IPS-15b (cell line): ENCODE data around the gene FBXO33.

Source experiments
- H3K27me3 ChIP-seq: one replicate; pipeline ENCODE4 v1.6.1; 2013; ENCODE audit warnings: low read length; ENCODE audit not compliant: control insufficient read depth, insufficient read depth
- H3K36me3 ChIP-seq: one replicate; pipeline ENCODE4 v1.6.1; 2013; ENCODE audit warnings: low read length; ENCODE audit not compliant: control insufficient read depth, insufficient read depth
- H3K4me1 ChIP-seq: one replicate; pipeline ENCODE4 v1.6.1; 2013; ENCODE audit warnings: mild to moderate bottlenecking, low read length; ENCODE audit not compliant: control insufficient read depth, insufficient read depth
- H3K4me3 ChIP-seq: one replicate; pipeline ENCODE4 v1.5.1; 2013; ENCODE audit warnings: low read depth, low read length
- H3K9ac ChIP-seq: one replicate; pipeline ENCODE4 v1.6.1; 2013; ENCODE audit warnings: low read depth, mild to moderate bottlenecking, low read length
- H3K9me3 ChIP-seq: one replicate; pipeline ENCODE4 v1.6.1; 2013; ENCODE audit warnings: mild to moderate bottlenecking, low read length; ENCODE audit not compliant: control insufficient read depth, insufficient read depth

The FBXO33 gene

DNA sequence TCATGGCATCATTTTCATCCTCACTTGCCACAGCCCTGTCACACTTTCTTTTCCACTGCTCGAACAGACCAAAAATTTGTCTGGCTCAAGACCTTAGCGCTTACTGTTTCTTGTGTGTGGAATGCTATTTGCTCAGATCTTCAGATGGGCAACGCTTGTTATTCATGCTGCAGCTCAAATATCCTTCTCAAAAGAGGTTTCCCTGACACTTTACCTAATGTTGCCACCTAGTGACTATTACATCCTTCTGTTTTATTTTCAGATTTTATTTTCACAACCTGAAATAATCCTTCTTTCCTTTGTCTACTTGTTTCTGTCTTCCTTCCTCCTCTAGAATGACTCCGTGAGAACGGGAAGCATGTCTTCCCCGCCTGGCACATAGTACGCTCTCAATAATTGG lies 5.6 kb downstream of the FBXO33 start:
- H3K9me3 ChIP-seq: no peaks in the 10 kb centered on the region
- no peak overlapping the region for H3K9ac ChIP-seq
- H3K36me3 ChIP-seq: no peaks in the 10 kb centered on the region
- H3K27me3 ChIP-seq: no peaks in the 10 kb centered on the region
- no peak overlapping the region for H3K4me3 ChIP-seq
- H3K4me1 ChIP-seq: peaks cover 10% of the 10 kb centered on the region

DNA sequence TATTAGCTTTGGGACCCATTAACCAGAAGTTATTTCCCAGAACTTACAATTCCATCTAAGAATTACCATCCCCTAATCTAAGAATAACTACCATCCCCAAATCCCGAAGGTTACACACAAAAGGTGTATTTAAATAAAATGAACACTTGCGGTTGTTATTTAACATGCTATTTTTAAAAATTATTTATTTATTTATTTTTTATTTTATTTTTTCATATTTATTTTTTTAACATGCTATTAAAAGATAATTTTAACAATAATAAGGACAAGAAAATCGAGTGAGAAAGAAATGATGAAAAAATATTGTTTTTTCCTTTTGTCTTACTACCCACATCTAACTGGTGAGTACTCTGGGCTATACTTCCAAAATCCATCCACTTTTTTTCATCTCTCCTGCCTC lies 6.3 kb downstream of the FBXO33 start:
- Histone ChIP-seq H3K4me1 (peaks cover 10% of the 10 kb centered on the region), H3K9ac (no peak overlapping the region)

GRCh38 chr14:39423793-39424192 lies 8.4 kb downstream of the FBXO33 start:
- Histone ChIP-seq H3K9ac (no peak overlapping the region), H3K27me3 (no peaks in the 10 kb centered on the region), H3K4me1 (peaks cover 6% of the 10 kb centered on the region), H3K9me3 (no peaks in the 10 kb centered on the region), H3K36me3 (no peaks in the 10 kb centered on the region), H3K4me3 (no peak overlapping the region)

More for the DNA sequence above, 6.3 kb downstream of the FBXO33 start:
- Histone ChIP-seq H3K27me3 (no peaks in the 10 kb centered on the region), H3K4me3 (no peak overlapping the region), H3K9me3 (no peaks in the 10 kb centered on the region), H3K36me3 (no peaks in the 10 kb centered on the region)

DNA sequence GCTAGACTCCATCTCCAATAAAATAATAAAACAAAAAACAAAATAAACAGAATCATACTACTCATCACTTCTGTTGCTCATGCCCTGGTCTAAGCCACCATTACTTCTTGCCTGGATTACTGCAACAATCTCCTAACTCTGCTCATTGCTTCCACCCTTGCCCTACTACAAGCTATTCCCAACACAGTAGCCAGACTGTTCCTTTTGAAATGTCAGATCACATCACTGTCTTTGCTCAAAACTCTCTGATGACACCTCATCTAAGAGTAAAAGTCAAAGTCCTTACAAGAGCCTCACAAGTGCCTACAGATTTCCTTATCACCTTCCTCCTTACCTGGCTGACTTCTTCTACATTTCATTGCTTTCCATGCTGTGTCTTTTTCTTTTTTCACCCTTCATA lies 10.0 kb downstream of the FBXO33 start:
- Histone ChIP-seq H3K9ac (no peak overlapping the region), H3K27me3 (no peaks in the 10 kb centered on the region), H3K36me3 (no peaks in the 10 kb centered on the region), H3K9me3 (no peaks in the 10 kb centered on the region), H3K4me3 (no peak overlapping the region), H3K4me1 (peaks cover 6% of the 10 kb centered on the region)

DNA sequence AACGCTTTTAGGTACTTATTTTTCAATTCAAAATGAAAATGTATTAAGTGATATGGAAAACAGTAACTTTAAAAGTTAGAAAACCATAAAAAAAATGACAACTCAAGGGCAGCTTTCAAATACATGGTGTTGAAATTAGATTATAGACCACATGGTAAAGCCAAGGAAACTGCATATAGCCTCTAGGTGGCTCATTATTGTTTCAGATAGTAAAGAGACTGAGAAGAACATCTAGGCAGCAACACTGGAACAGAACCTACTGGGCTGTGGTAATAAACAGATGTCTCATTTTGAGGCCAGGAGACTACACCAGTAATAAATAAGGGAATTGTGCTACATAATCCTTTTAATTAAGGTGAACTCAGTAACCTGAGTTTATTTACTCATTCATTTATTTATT lies 13.0 kb downstream of the FBXO33 start:
- H3K9ac ChIP-seq: no peak overlapping the region
- no peaks in the 10 kb centered on the region for H3K27me3 ChIP-seq
- no peaks in the 10 kb centered on the region for H3K36me3 ChIP-seq

DNA sequence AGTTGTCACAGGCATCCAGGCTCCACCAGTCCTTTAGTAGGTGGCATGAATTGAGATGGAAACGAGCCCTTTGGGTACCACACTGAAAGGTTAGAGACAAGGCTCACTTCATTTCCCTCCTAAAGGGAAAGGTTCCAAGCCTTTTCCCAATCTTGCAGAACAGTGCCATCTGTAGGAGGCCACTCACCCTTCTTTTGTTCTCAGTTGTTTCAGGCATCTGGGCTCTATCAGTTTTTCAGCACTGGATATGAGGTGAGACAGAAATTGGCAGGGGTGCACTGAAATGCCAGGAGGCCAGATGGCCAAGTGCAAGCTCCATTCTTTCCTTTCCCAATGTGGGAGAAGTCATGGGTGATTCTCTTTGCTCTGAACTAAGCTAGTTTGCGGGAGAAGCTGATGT lies 15.2 kb downstream of the FBXO33 start:
- no peaks in the 10 kb centered on the region for H3K27me3 ChIP-seq
- H3K4me3 ChIP-seq: no peak overlapping the region
- H3K9me3 ChIP-seq: peaks cover 3% of the 10 kb centered on the region
- no peaks in the 10 kb centered on the region for H3K36me3 ChIP-seq
- H3K9ac ChIP-seq: no peak overlapping the region
- H3K4me1 ChIP-seq: no peaks in the 10 kb centered on the region

More for the DNA sequence above, 13.0 kb downstream of the FBXO33 start:
- no peak overlapping the region for H3K4me3 ChIP-seq
- no peaks in the 10 kb centered on the region for H3K4me1 ChIP-seq
- H3K9me3 ChIP-seq: peaks cover 3% of the 10 kb centered on the region

DNA sequence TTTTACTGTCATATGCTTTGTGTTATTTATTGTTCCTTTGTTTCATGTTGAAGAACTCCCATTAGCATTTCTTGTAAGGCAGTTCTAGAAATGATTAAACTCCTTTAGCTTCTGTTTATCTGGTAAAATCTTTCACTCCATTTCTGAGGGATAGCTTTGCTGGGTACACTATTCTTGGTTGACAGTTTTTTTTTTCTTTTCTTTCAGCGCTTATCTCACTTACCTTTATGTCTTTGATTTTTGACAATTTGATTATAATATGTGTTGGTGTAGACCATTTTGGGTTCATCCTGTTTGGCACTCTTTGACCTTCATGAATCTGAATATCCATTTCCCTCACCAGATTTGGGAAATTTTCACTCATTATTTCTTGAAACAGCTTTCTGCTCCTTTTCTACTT lies 16.2 kb downstream of the FBXO33 start:
- Histone ChIP-seq H3K9me3 (peaks cover 3% of the 10 kb centered on the region), H3K27me3 (no peaks in the 10 kb centered on the region), H3K4me3 (no peak overlapping the region), H3K4me1 (no peaks in the 10 kb centered on the region), H3K36me3 (no peaks in the 10 kb centered on the region), H3K9ac (no peak overlapping the region)

DNA sequence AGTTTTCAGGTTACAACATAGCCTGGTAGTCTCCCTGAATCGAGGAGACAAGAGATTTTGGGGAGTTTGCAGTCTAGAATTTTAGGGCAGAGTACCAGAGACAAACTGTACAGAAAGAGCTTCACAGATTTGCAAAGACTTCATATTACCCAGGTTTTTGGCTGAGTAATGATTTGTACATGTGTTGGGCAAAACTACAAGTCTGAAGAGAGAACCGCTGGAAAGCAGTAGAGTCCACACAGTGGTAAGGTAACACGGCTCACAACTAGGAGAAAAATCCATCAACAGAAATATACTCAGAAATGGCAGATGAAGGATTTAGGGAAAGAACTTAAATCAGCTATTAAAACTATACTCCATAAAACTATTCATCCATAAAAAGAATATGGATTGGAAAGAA lies 25.7 kb downstream of the FBXO33 start:
- H3K27me3 ChIP-seq: no peaks in the 10 kb centered on the region
- no peak overlapping the region for H3K4me3 ChIP-seq
- H3K9ac ChIP-seq: no peak overlapping the region
- no peaks in the 10 kb centered on the region for H3K9me3 ChIP-seq
- no peaks in the 10 kb centered on the region for H3K36me3 ChIP-seq
- H3K4me1 ChIP-seq: no peaks in the 10 kb centered on the region

DNA sequence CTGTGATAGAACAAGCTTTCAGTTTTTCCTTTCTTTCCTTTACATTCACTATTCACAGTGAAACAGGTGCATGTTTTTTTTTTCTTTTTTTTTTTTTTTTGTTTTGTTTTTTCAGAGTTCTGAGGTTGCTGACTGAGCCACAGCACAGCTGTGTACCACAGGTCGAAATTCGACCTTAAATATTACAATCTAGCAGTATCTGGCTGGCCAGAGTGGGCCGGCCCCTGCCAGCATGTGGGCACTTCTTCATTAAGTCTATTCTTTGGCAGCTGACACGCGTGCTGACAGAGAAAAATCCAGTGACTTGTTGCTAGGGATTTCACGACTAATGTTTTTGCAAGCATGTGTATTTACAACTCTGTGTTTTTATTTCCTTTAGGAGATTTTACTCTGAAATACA lies 33.9 kb downstream of the FBXO33 start:
- no peak overlapping the region for H3K4me3 ChIP-seq
- no peaks in the 10 kb centered on the region for H3K27me3 ChIP-seq
- H3K9me3 ChIP-seq: no peaks in the 10 kb centered on the region
- H3K4me1 ChIP-seq: no peaks in the 10 kb centered on the region
- no peak overlapping the region for H3K9ac ChIP-seq
- no peaks in the 10 kb centered on the region for H3K36me3 ChIP-seq

GRCh38 chr14:39396448-39396847 lies 35.8 kb downstream of the FBXO33 start:
- H3K27me3 ChIP-seq: no peaks in the 10 kb centered on the region
- H3K4me3 ChIP-seq: no peak overlapping the region
- H3K9me3 ChIP-seq: no peaks in the 10 kb centered on the region
- H3K4me1 ChIP-seq: no peaks in the 10 kb centered on the region
- no peak overlapping the region for H3K9ac ChIP-seq
- no peaks in the 10 kb centered on the region for H3K36me3 ChIP-seq

GRCh38 chr14:39395555-39396254 lies 36.5 kb downstream of the FBXO33 start:
- H3K9me3 ChIP-seq: no peaks in the 10 kb centered on the region
- H3K27me3 ChIP-seq: no peaks in the 10 kb centered on the region
- H3K4me3 ChIP-seq: no peak overlapping the region
- H3K4me1 ChIP-seq: no peaks in the 10 kb centered on the region
- no peak overlapping the region for H3K9ac ChIP-seq
- H3K36me3 ChIP-seq: no peaks in the 10 kb centered on the region

- Histone ChIP-seq H3K27me3 (no peaks in the 10 kb centered on the region), H3K4me1 (no peaks in the 10 kb centered on the region), H3K4me3 (no peak overlapping the region), H3K9ac (no peak overlapping the region), H3K9me3 (no peaks in the 10 kb centered on the region), H3K36me3 (no peaks in the 10 kb centered on the region)
Measured at GRCh38 chr14:39393289-39393688, 38.9 kb downstream of the FBXO33 start.
